Activated CD4-positive, alpha-beta T cell treated with anti-CD3 and anti-CD28 coated beads, Interleukin-2, amount 50 U/mL, for 48 hours (primary cell): ENCODE measurements around the gene CPEB3.
"Not testable (repeated sequence)": the region's sequence is repeated elsewhere in the genome, so short reads cannot be mapped to it uniquely, and the experiment has no call there.

Experiments
- DNase-seq, 2 experiments: peaks; one replicate each; pipeline ENCODE4 v3.0.0-alpha.2; 2020

CPEB3 gene

GRCh38 chr10:92091965-92092364, 198.9 kb downstream of the CPEB3 start:
- no peak for DNase-seq

GRCh38 chr10:92087750-92088395, 203.0 kb downstream of the CPEB3 start:
- peak; percentile 41 to 63 for DNase-seq

- no peak for DNase-seq
These were observed 208.1 kb downstream of the CPEB3 start for GRCh38 chr10:92082583-92083280.

GRCh38 chr10:92081641-92082040, 209.2 kb downstream of the CPEB3 start:
- no peak for DNase-seq

- no peak for DNase-seq
These were observed 210.6 kb downstream of the CPEB3 start for GRCh38 chr10:92080244-92080643.

GRCh38 chr10:92079003-92079402, 211.9 kb downstream of the CPEB3 start:
- DNase-seq, result no peak

- DNase-seq, result no peak
These were observed 214.2 kb downstream of the CPEB3 start for GRCh38 chr10:92076722-92077121.

GRCh38 chr10:92075829-92076228, 215.0 kb downstream of the CPEB3 start:
- DNase-seq, result no peak

GRCh38 chr10:92074126-92074887, 216.6 kb downstream of the CPEB3 start:
- no peak for DNase-seq

GRCh38 chr10:92068900-92069299, 222.0 kb downstream of the CPEB3 start:
- no peak for DNase-seq

GRCh38 chr10:92066386-92066785, 224.5 kb downstream of the CPEB3 start:
- DNase-seq, result no peak

GRCh38 chr10:92064506-92064905, 226.4 kb downstream of the CPEB3 start:
- DNase-seq, result no peak

- DNase-seq, result no peak
These were observed 228.6 kb downstream of the CPEB3 start for GRCh38 chr10:92062273-92062672.

- DNase-seq, result no peak
These were observed 236.1 kb downstream of the CPEB3 start for GRCh38 chr10:92054807-92055206.

GRCh38 chr10:92052741-92053140, 238.1 kb downstream of the CPEB3 start:
- DNase-seq, result no peak

GRCh38 chr10:92052088-92052487, 238.8 kb downstream of the CPEB3 start:
- no peak for DNase-seq

- DNase-seq, result no peak
These were observed 243.7 kb downstream of the CPEB3 start for GRCh38 chr10:92047215-92047614.

GRCh38 chr10:92045641-92046106, 245.2 kb downstream of the CPEB3 start:
- DNase-seq, result no peak

GRCh38 chr10:92042541-92042940, 248.3 kb downstream of the CPEB3 start:
- no peak for DNase-seq

- DNase-seq, result no peak
These were observed 251.9 kb downstream of the CPEB3 start for GRCh38 chr10:92038949-92039348.

- DNase-seq, result not testable (repeated sequence)
These were observed 257.8 kb downstream of the CPEB3 start for GRCh38 chr10:92033070-92033469.

GRCh38 chr10:92031580-92031979, 259.3 kb downstream of the CPEB3 start:
- no peak for DNase-seq

GRCh38 chr10:92027141-92027540, 263.7 kb downstream of the CPEB3 start:
- DNase-seq, result no peak

- DNase-seq, result not testable (repeated sequence)
These were observed 265.5 kb downstream of the CPEB3 start for GRCh38 chr10:92025340-92025739.
